Astrocyte (in vitro differentiated cells and primary cell): ENCODE results near the gene USP9X. TPM values are rescaled to one million over a fixed set of nuclear protein-coding genes. Genes with fewer than 3 reads are reported as not detected.

Experiments used
- DNase-seq: peaks from one replicate; pipeline ENCODE4 v3.0.0-alpha.2; 2010; ENCODE audit warnings: low read depth
- FAIRE-seq: peaks from 2 replicates; lab custom pipeline; 2011; peaks lifted over from hg19 to GRCh38; lab: Jason Lieb, UNC
- H2AFZ ChIP-seq: 2 replicates; pipeline ENCODE4 v1.6.0; 2012; ENCODE audit warnings: low read depth, low read length, inconsistent platforms
- H3K27ac ChIP-seq: 2 replicates; pipeline ENCODE4 v1.5.1; 2011; ENCODE audit warnings: low read depth, low read length, inconsistent platforms
- H3K27me3 ChIP-seq: 2 replicates; pipeline ENCODE4 v1.6.0; 2011; ENCODE audit warnings: low read length, inconsistent platforms; ENCODE audit not compliant: insufficient read depth
- H3K36me3 ChIP-seq: 2 replicates; pipeline ENCODE4 v1.5.1; 2011; ENCODE audit warnings: low read length, inconsistent platforms; ENCODE audit not compliant: insufficient read depth
- H3K4me1 ChIP-seq: 2 replicates; pipeline ENCODE4 v1.5.1; 2011; ENCODE audit warnings: low read length, inconsistent platforms; ENCODE audit not compliant: insufficient read depth
- H3K4me2 ChIP-seq: 2 replicates; pipeline ENCODE4 v1.6.0; 2012; ENCODE audit warnings: low read length, inconsistent platforms
- H3K4me3 ChIP-seq: 2 replicates; pipeline ENCODE4 v1.5.1; 2011; ENCODE audit warnings: low read depth, mild to moderate bottlenecking, low read length, inconsistent platforms; ENCODE audit not compliant: insufficient read depth
- H3K79me2 ChIP-seq: 2 replicates; pipeline ENCODE4 v1.6.0; 2012; ENCODE audit warnings: mild to moderate bottlenecking, low read length, inconsistent platforms; ENCODE audit not compliant: insufficient read depth
- H3K9ac ChIP-seq: 2 replicates; pipeline ENCODE4 v1.6.0; 2012; ENCODE audit warnings: mild to moderate bottlenecking, low read length, inconsistent platforms
- H3K9me3 ChIP-seq: 2 replicates; pipeline ENCODE4 v1.5.1; 2012; ENCODE audit warnings: low read depth, mild to moderate bottlenecking, low read length, inconsistent platforms; ENCODE audit not compliant: insufficient read depth
- H4K20me1 ChIP-seq: 2 replicates; pipeline ENCODE4 v1.6.0; 2012; ENCODE audit warnings: low read length, inconsistent platforms; ENCODE audit not compliant: insufficient read depth
- H3K27ac Mint-ChIP-seq: one replicate; pipeline ENCODE4 v1.8.0; 2021; ENCODE audit warnings: mild to moderate bottlenecking, mixed read lengths; ENCODE audit not compliant: unreplicated experiment
- H3K27me3 Mint-ChIP-seq: one replicate; pipeline ENCODE4 v1.8.0; 2021; ENCODE audit warnings: low read depth, mixed read lengths; ENCODE audit not compliant: unreplicated experiment
- H3K36me3 Mint-ChIP-seq: one replicate; pipeline ENCODE4 v1.8.0; 2021; ENCODE audit warnings: low read depth, mixed read lengths; ENCODE audit not compliant: unreplicated experiment
- H3K4me1 Mint-ChIP-seq: one replicate; pipeline ENCODE4 v1.8.0; 2021; ENCODE audit warnings: low read depth, mixed read lengths; ENCODE audit not compliant: unreplicated experiment
- H3K4me3 Mint-ChIP-seq: one replicate; pipeline ENCODE4 v1.8.0; 2021; ENCODE audit warnings: mild to moderate bottlenecking, moderate library complexity, mixed read lengths; ENCODE audit not compliant: unreplicated experiment
- H3K9me3 Mint-ChIP-seq: one replicate; pipeline ENCODE4 v1.8.0; 2021; ENCODE audit warnings: mild to moderate bottlenecking, mixed read lengths; ENCODE audit not compliant: unreplicated experiment
- EZH2 ChIP-seq: IDR thresholded peaks from 2 replicates; pipeline ENCODE4 v1.6.1; 2012; ENCODE audit warnings: mild to moderate bottlenecking, low read length, inconsistent platforms; ENCODE audit not compliant: insufficient read depth
- total RNA-seq: library from RNA; stranded (reverse); gene quantifications from 2 replicates; pipeline ENCODE4 v1.2.1, GENCODE V29; 2021
- TF ChIP-seq, protein P1 (sequence below): IDR thresholded peaks from 2 replicates; pipeline ENCODE4 v1.5.1; 2011; ENCODE audit warnings: low read depth, mild to moderate bottlenecking, inconsistent platforms, low read length, moderate library complexity; ENCODE audit not compliant: insufficient read depth

The USP9X gene
- total RNA-seq, 1 donor from 2014 or later: 112 TPM

DNA sequence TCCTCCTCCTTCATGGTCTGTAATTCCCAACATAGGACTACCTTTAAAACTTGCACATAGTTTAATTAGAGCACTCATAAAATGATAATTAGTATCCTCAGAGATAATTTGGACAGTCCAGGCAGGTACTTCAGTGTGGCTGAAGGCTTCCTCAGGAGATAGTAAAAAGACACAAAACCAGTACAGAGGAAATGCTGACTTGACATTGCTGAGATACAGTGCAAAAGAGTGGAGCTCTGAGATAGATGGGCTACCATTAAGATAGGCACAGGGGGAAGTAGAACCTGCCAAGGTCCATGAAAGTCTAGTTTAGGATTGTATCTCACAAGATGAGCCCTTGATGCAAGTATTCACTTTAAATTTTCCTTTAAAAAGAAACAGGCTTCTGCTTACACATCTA, 91.0 kb downstream of the USP9X start:
- Mint-ChIP-seq H3K9me3 (no peaks in the 10 kb centered on the region), H3K36me3 (no peaks in the 10 kb centered on the region), H3K27me3 (no peaks in the 10 kb centered on the region), H3K4me3 (no peak overlapping the region), H3K27ac (no peak overlapping the region), H3K4me1 (no peaks in the 10 kb centered on the region)
- no peaks in the 10 kb centered on the region for H3K27me3 ChIP-seq
- no peak overlapping the region for H3K9ac ChIP-seq
- peaks cover 9% of the 10 kb centered on the region for H3K36me3 ChIP-seq
- no peak overlapping the region for H2AFZ ChIP-seq
- peaks cover 28% of the 10 kb centered on the region for H3K79me2 ChIP-seq
- peaks cover 33% of the 10 kb centered on the region for H4K20me1 ChIP-seq
- DNase-seq (no peak), FAIRE-seq (peak; percentile 5)
- H3K9me3 ChIP-seq: no peaks in the 10 kb centered on the region
- H3K4me3 ChIP-seq: no peak overlapping the region
- H3K4me1 ChIP-seq: no peaks in the 10 kb centered on the region
- H3K4me2 ChIP-seq: no peak overlapping the region
- H3K27ac ChIP-seq: no peak overlapping the region
- TF ChIP-seq EZH2: no peak
- TF ChIP-seq, protein P1, sequence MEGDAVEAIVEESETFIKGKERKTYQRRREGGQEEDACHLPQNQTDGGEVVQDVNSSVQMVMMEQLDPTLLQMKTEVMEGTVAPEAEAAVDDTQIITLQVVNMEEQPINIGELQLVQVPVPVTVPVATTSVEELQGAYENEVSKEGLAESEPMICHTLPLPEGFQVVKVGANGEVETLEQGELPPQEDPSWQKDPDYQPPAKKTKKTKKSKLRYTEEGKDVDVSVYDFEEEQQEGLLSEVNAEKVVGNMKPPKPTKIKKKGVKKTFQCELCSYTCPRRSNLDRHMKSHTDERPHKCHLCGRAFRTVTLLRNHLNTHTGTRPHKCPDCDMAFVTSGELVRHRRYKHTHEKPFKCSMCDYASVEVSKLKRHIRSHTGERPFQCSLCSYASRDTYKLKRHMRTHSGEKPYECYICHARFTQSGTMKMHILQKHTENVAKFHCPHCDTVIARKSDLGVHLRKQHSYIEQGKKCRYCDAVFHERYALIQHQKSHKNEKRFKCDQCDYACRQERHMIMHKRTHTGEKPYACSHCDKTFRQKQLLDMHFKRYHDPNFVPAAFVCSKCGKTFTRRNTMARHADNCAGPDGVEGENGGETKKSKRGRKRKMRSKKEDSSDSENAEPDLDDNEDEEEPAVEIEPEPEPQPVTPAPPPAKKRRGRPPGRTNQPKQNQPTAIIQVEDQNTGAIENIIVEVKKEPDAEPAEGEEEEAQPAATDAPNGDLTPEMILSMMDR: no peak

DNA sequence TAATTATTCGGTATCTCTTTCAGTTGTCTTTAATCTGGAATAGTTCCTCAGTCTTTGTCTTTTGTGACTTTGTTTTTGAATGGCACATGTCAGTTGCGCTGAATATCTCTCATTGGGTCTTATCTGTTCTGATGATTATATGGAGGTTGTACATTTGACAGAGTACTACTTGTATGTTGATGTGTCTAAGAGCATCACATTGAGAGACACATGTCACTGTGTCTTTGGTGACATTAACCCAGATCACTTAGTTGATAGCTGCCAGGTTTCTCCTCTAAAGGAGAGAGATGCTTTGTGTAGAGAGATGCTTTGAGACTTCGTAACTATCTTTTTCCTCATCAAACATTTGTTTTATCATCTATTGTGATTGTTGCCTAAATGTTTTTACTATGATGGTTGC, 92.1 kb downstream of the USP9X start:
- H3K27me3 ChIP-seq: no peaks in the 10 kb centered on the region
- H3K4me1 Mint-ChIP-seq: peaks cover 1% of the 10 kb centered on the region
- FAIRE-seq (peak; percentile 71), DNase-seq (no peak)
- H3K36me3 ChIP-seq: peaks cover 7% of the 10 kb centered on the region
- H3K9me3 Mint-ChIP-seq: no peaks in the 10 kb centered on the region
- no peak overlapping the region for H3K27ac Mint-ChIP-seq
- H3K4me1 ChIP-seq: no peaks in the 10 kb centered on the region
- H3K9me3 ChIP-seq: no peaks in the 10 kb centered on the region
- H3K4me2 ChIP-seq: no peak overlapping the region
- H3K4me3 Mint-ChIP-seq: no peak overlapping the region
- H3K9ac ChIP-seq: no peak overlapping the region
- no peak overlapping the region for H2AFZ ChIP-seq
- no peaks in the 10 kb centered on the region for H3K27me3 Mint-ChIP-seq
- no peak overlapping the region for H3K4me3 ChIP-seq
- no peaks in the 10 kb centered on the region for H3K36me3 Mint-ChIP-seq
- H3K27ac ChIP-seq: no peak overlapping the region
- no peak for TF ChIP-seq EZH2
- TF ChIP-seq, protein P1: no peak
- peaks cover 33% of the 10 kb centered on the region for H4K20me1 ChIP-seq
- peaks cover 31% of the 10 kb centered on the region for H3K79me2 ChIP-seq

DNA sequence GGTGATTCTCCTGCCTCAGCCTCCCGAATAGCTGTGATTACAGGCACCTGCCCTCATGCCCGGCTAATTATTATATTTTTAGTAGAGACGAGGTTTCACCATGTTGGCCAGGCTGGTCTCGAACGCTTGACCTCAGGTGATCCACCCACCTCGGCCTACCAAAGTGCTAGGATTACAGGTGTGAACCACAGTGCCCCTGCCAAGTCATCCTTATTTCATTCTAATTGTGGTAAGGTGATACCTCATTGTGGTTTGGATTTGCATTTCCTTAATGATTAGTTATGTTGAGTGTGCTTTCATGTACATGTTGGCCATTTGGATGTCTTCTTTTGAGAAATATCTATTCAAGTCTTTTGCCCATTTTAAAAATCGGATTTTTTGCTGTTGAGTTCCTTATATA, 93.0 kb downstream of the USP9X start:
- H3K9me3 Mint-ChIP-seq: no peaks in the 10 kb centered on the region
- no peaks in the 10 kb centered on the region for H3K27me3 Mint-ChIP-seq
- H3K4me1 Mint-ChIP-seq: peaks cover 3% of the 10 kb centered on the region
- Histone ChIP-seq H3K4me3 (no peak overlapping the region), H2AFZ (no peak overlapping the region), H3K36me3 (peaks cover 5% of the 10 kb centered on the region), H3K4me1 (no peaks in the 10 kb centered on the region), H3K9me3 (no peaks in the 10 kb centered on the region), H3K9ac (no peak overlapping the region), H3K27ac (no peak overlapping the region), H3K79me2 (peaks cover 31% of the 10 kb centered on the region), H4K20me1 (peaks cover 33% of the 10 kb centered on the region), H3K27me3 (no peaks in the 10 kb centered on the region), H3K4me2 (no peak overlapping the region)
- no peak overlapping the region for H3K27ac Mint-ChIP-seq
- peak; percentile 73 for FAIRE-seq
- no peak overlapping the region for H3K4me3 Mint-ChIP-seq
- H3K36me3 Mint-ChIP-seq: no peaks in the 10 kb centered on the region
- DNase-seq: no peak
- TF ChIP-seq, protein P1: no peak
